IMR-90 (cell line): ENCODE results near the gene FAHD2A.
"Not testable (repeated sequence)": the region's sequence is repeated elsewhere in the genome, so short reads cannot be mapped to it uniquely, and the experiment has no call there.

Experiments
- POLR2A ChIP-seq: IDR thresholded peaks from 2 replicates; pipeline ENCODE4 v1.6.1; 2012; ENCODE audit warnings: mild to moderate bottlenecking, low read depth, low read length
- RFX5 ChIP-seq: IDR thresholded peaks from 2 replicates; pipeline ENCODE4 v1.8.0; 2012; ENCODE audit warnings: low read depth, mild to moderate bottlenecking, low read length, moderate library complexity
- TF ChIP-seq, protein P1 (sequence below): conservative IDR thresholded peaks from 2 replicates; pipeline ENCODE4 v1.5.1; 2012; ENCODE audit warnings: mild to moderate bottlenecking, low read depth, low read length, improper control_type of control experiment

DNA sequence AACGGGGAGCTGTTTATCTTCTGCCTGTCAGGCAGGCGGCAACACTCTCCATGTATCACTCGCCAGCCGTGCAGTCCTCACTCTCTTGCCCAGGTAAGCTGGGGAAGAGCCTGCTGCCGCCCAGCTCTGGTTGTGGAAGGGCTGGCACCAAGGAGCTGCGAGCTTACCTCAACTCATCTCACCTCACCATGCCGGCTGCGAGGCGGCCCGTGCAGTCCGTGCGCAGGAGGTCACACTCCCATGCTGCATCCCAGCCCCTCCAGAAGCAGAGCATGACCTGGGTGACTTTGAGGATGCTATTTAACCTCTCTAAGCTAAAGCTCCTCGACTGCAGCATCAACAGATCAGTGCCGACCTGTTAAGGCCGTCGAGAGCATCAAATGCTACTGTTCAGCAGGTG is 13.1 kb downstream of the FAHD2A start:
- TF ChIP-seq, protein P1, sequence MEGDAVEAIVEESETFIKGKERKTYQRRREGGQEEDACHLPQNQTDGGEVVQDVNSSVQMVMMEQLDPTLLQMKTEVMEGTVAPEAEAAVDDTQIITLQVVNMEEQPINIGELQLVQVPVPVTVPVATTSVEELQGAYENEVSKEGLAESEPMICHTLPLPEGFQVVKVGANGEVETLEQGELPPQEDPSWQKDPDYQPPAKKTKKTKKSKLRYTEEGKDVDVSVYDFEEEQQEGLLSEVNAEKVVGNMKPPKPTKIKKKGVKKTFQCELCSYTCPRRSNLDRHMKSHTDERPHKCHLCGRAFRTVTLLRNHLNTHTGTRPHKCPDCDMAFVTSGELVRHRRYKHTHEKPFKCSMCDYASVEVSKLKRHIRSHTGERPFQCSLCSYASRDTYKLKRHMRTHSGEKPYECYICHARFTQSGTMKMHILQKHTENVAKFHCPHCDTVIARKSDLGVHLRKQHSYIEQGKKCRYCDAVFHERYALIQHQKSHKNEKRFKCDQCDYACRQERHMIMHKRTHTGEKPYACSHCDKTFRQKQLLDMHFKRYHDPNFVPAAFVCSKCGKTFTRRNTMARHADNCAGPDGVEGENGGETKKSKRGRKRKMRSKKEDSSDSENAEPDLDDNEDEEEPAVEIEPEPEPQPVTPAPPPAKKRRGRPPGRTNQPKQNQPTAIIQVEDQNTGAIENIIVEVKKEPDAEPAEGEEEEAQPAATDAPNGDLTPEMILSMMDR, result not testable (repeated sequence)
- TF ChIP-seq POLR2A, RFX5: not testable (repeated sequence)
